Uterus (tissue), 4 donors: ENCODE results near the gene PABPN1L. TPM values are rescaled to one million over a fixed set of nuclear protein-coding genes. Genes with fewer than 3 reads are reported as not detected.

ENCODE experiments used
- DNase-seq, 2 donors: peaks; one replicate each; pipeline ENCODE4 v3.0.0-alpha.2; 2019 to 2020
- H3K27ac ChIP-seq, 2 donors: fragments of 200-600 bp; sonication (generic); 1 replicate in 1 of 2; 2 replicates in 1 of 2; pipeline ENCODE4 v1.5.1; 2016 to 2018
- H3K27me3 ChIP-seq, 2 donors: fragments of 200-600 bp; sonication (generic); one replicate each; pipeline ENCODE4 v1.5.1; 2018 to 2019; ENCODE audit warnings: control low read depth in 1 of 2
- H3K36me3 ChIP-seq, 2 donors: fragments of 200-600 bp; sonication (generic); one replicate each; pipeline ENCODE4 v1.5.1; 2019; ENCODE audit warnings: control low read depth in 1 of 2
- H3K4me1 ChIP-seq, 2 donors: fragments of 200-600 bp; sonication (generic); one replicate each; pipeline ENCODE4 v1.5.1; 2018 to 2019; ENCODE audit warnings: control low read depth in 1 of 2
- H3K4me3 ChIP-seq, 2 donors: fragments of 200-600 bp; sonication (generic); 1 replicate in 1 of 2; 2 replicates in 1 of 2; pipeline ENCODE4 v1.5.1; 2018 to 2019; ENCODE audit warnings: mild to moderate bottlenecking in 1 of 2
- H3K9me3 ChIP-seq, 2 donors: fragments of 200-600 bp; sonication (generic); one replicate each; pipeline ENCODE4 v1.5.1; 2019; ENCODE audit warnings: control low read depth in 1 of 2
- CTCF ChIP-seq, 4 experiments: fragments of 200-600 bp in 2 of 4; fragments of 450-650 bp in 2 of 4; sonication (generic) in 2 of 4; IDR thresholded peaks; one replicate each; pipeline ENCODE4 v1.5.1; 2016 to 2019; ENCODE audit warnings: antibody characterized with exemption in 4 of 4, mild to moderate bottlenecking in 2 of 4, moderate library complexity in 1 of 4
- POLR2A ChIP-seq, 2 donors: fragments of 450-650 bp; IDR thresholded peaks; one replicate each; pipeline ENCODE4 v1.6.1; 2016; ENCODE audit warnings: antibody characterized with exemption in 2 of 2, mild to moderate bottlenecking in 1 of 2, moderate library complexity in 1 of 2
- intact Hi-C: fragments of 100-400 bp; cut with DNase I; formaldehyde crosslinking; loops from one replicate; pipeline ENCODE4 v1.15.1; 2023; ENCODE audit warnings: low total_unique reads
- total RNA-seq, 4 donors: library from RNA; depleted of rRNA in 3 of 4; stranded (reverse); fragments of >200 nt in 3 of 4; gene quantifications; one replicate each; pipeline versions ENCODE4 v1.1.0 to v1.2.4, GENCODE V29; 2014 to 2023
- donor health status: DM: yes; HTN: yes; CAD: no.

The PABPN1L gene
- total RNA-seq, 4 donors from 2014 or later, result not detected

GRCh38 chr16:88856122-88856827 is 10.2 kb downstream of the PABPN1L start:
- H3K27me3 ChIP-seq, result no peaks in the 10 kb centered on the region
- no peaks in the 10 kb centered on the region for H3K36me3 ChIP-seq
- DNase-seq, result peak; percentile 39 to 42
- no peak for TF ChIP-seq POLR2A (IDR thresholded peaks at IDR 0.05)
- no peak for TF ChIP-seq CTCF (IDR thresholded peaks at IDR 0.05)
- no peaks in the 10 kb centered on the region for H3K9me3 ChIP-seq
- intact Hi-C loops, result no loop called here
- peak overlapping the region; percentile 90 for H3K4me3 ChIP-seq
- peaks cover 0 to 17% of the 10 kb centered on the region in 2 donors for H3K4me1 ChIP-seq
- H3K27ac ChIP-seq, result peak overlapping the region; percentile 76 to 78

GRCh38 chr16:88855736-88856121 is 10.7 kb downstream of the PABPN1L start:
- Histone ChIP-seq H3K9me3 (no peaks in the 10 kb centered on the region), H3K4me3 (peak overlapping the region in 1 of 2 donors; percentile 90), H3K4me1 (peaks cover 0 to 17% of the 10 kb centered on the region in 2 donors), H3K27me3 (no peaks in the 10 kb centered on the region), H3K36me3 (no peaks in the 10 kb centered on the region), H3K27ac (peak overlapping the region in 1 of 2 donors; percentile 76)
- peak in 1 of 2 donors; percentile 29 for DNase-seq
- intact Hi-C loops, result no loop called here
- no peak for TF ChIP-seq CTCF (IDR thresholded peaks at IDR 0.05)
- TF ChIP-seq POLR2A (IDR thresholded peaks at IDR 0.05), result no peak

- no peak overlapping the region for H3K27ac ChIP-seq
Measured at GRCh38 chr16:88855176-88855575, 11.3 kb downstream of the PABPN1L start.

GRCh38 chr16:88854306-88855111 is 12.0 kb downstream of the PABPN1L start:
- H3K9me3 ChIP-seq, result no peaks in the 10 kb centered on the region
- H3K27me3 ChIP-seq, result no peaks in the 10 kb centered on the region
- H3K27ac ChIP-seq, result no peak overlapping the region
- peaks cover 0 to 17% of the 10 kb centered on the region in 2 donors for H3K4me1 ChIP-seq
- H3K4me3 ChIP-seq, result no peak overlapping the region
- TF ChIP-seq CTCF (IDR thresholded peaks at IDR 0.05) (no peak), POLR2A (IDR thresholded peaks at IDR 0.05) (no peak)
- H3K36me3 ChIP-seq, result no peaks in the 10 kb centered on the region
- no peak for DNase-seq
- intact Hi-C loops, result no loop called here

More at GRCh38 chr16:88855176-88855575, 11.3 kb downstream of the PABPN1L start:
- Histone ChIP-seq H3K27me3 (no peaks in the 10 kb centered on the region), H3K4me3 (no peak overlapping the region), H3K9me3 (no peaks in the 10 kb centered on the region), H3K4me1 (peaks cover 0 to 17% of the 10 kb centered on the region in 2 donors), H3K36me3 (no peaks in the 10 kb centered on the region)
- no peak for TF ChIP-seq CTCF (IDR thresholded peaks at IDR 0.05)
- intact Hi-C loops, result no loop called here
- DNase-seq, result no peak
